H9 (cell line): ENCODE data around the gene C19orf81. TPM values are rescaled to one million over a fixed set of nuclear protein-coding genes. Genes with fewer than 3 reads are reported as not detected.

ENCODE experiments used
- DNase-seq: peaks from one replicate; pipeline ENCODE4 v3.0.0-alpha.2; 2017
- H2AFZ ChIP-seq: one replicate; pipeline ENCODE4 v1.6.1; 2013; ENCODE audit warnings: mild to moderate bottlenecking, low read length, control low read depth, moderate library complexity
- H2AK5ac ChIP-seq: 2 replicates; pipeline ENCODE4 v1.6.1; 2013; ENCODE audit warnings: low read length, control low read depth, mixed read lengths; ENCODE audit not compliant: insufficient read length
- H2BK120ac ChIP-seq: one replicate; pipeline ENCODE4 v1.6.1; 2013; ENCODE audit warnings: low read depth, mild to moderate bottlenecking, low read length, control low read depth, inconsistent platforms; ENCODE audit not compliant: poor library complexity, severe bottlenecking
- H2BK12ac ChIP-seq: 2 replicates; pipeline ENCODE4 v1.6.1; 2013; ENCODE audit warnings: low read length, control low read depth, mixed read lengths, low read depth; ENCODE audit not compliant: insufficient read length
- H2BK15ac ChIP-seq: 2 replicates; pipeline ENCODE4 v1.6.1; 2013; ENCODE audit warnings: low read depth, low read length, control low read depth
- H2BK20ac ChIP-seq: one replicate; pipeline ENCODE4 v1.6.1; 2013; ENCODE audit warnings: low read depth, mild to moderate bottlenecking, low read length, control low read depth, inconsistent platforms; ENCODE audit not compliant: poor library complexity, severe bottlenecking
- H2BK5ac ChIP-seq: 2 replicates; pipeline ENCODE4 v1.6.1; 2013; ENCODE audit warnings: low read length, control low read depth, mixed read lengths; ENCODE audit not compliant: insufficient read length
- H3K14ac ChIP-seq: 2 replicates; pipeline ENCODE4 v1.6.1; 2013; ENCODE audit warnings: low read length, control low read depth; ENCODE audit not compliant: insufficient read depth
- H3K18ac ChIP-seq: 2 replicates; pipeline ENCODE4 v1.6.1; 2013; ENCODE audit warnings: low read depth, mild to moderate bottlenecking, mixed read lengths, low read length, control low read depth; ENCODE audit not compliant: insufficient read length
- H3K23ac ChIP-seq: 2 replicates; pipeline ENCODE4 v1.6.1; 2013; ENCODE audit warnings: low read length, control low read depth, mixed read lengths, low read depth; ENCODE audit not compliant: insufficient read length
- H3K23me2 ChIP-seq: 2 replicates; pipeline ENCODE4 v1.6.1; 2013; ENCODE audit warnings: low read depth, mild to moderate bottlenecking, mixed read lengths, low read length, control low read depth; ENCODE audit not compliant: insufficient read length, poor library complexity, severe bottlenecking
- H3K27ac ChIP-seq: 2 replicates; pipeline ENCODE4 v1.5.1; 2013; ENCODE audit warnings: low read length, control low read depth, mixed read lengths, low read depth; ENCODE audit not compliant: insufficient read length
- H3K27me3 ChIP-seq: 2 replicates; pipeline ENCODE4 v1.6.1; 2013; ENCODE audit warnings: low read length, control low read depth, inconsistent platforms; ENCODE audit not compliant: insufficient read depth
- H3K4ac ChIP-seq: 2 replicates; pipeline ENCODE4 v1.6.1; 2013; ENCODE audit warnings: low read depth, mild to moderate bottlenecking, control low read depth, inconsistent platforms, low read length, moderate library complexity
- H3K4me1 ChIP-seq: 2 replicates; pipeline ENCODE4 v1.6.1; 2013; ENCODE audit warnings: low read length, control low read depth, inconsistent platforms; ENCODE audit not compliant: insufficient read depth
- H3K4me2 ChIP-seq: 2 replicates; pipeline ENCODE4 v1.6.1; 2013; ENCODE audit warnings: low read length, control low read depth, mixed read lengths; ENCODE audit not compliant: insufficient read length, insufficient read depth
- H3K56ac ChIP-seq: 2 replicates; pipeline ENCODE4 v1.6.1; 2013; ENCODE audit warnings: low read depth, mild to moderate bottlenecking, mixed read lengths, low read length, control low read depth; ENCODE audit not compliant: insufficient read length
- H3K79me1 ChIP-seq: 2 replicates; pipeline ENCODE4 v1.6.1; 2013; ENCODE audit warnings: low read depth, mild to moderate bottlenecking, moderate library complexity, low read length, control low read depth, inconsistent platforms; ENCODE audit not compliant: insufficient read depth, poor library complexity, severe bottlenecking
- H3K79me2 ChIP-seq: 2 replicates; pipeline ENCODE4 v1.6.1; 2013; ENCODE audit warnings: low read length, control low read depth, inconsistent platforms; ENCODE audit not compliant: insufficient read depth
- H3K9ac ChIP-seq: 2 replicates; pipeline ENCODE4 v1.6.1; 2013; ENCODE audit warnings: low read length, control low read depth, mixed read lengths; ENCODE audit not compliant: insufficient read length; ENCODE audit errors: extremely low read depth
- H3K9me3 ChIP-seq: one replicate; pipeline ENCODE4 v1.6.1; 2013; ENCODE audit warnings: low read depth, low read length, inconsistent platforms; ENCODE audit not compliant: control insufficient read depth
- H3T11ph ChIP-seq: one replicate; pipeline ENCODE4 v1.6.1; 2013; ENCODE audit warnings: mild to moderate bottlenecking, low read length, control low read depth, inconsistent platforms
- H4K20me1 ChIP-seq: one replicate; pipeline ENCODE4 v1.6.1; 2013; ENCODE audit not compliant: control insufficient read depth, insufficient read length, insufficient read depth
- H4K5ac ChIP-seq: 2 replicates; pipeline ENCODE4 v1.6.1; 2013; ENCODE audit warnings: low read depth, mild to moderate bottlenecking, mixed read lengths, low read length, control low read depth; ENCODE audit not compliant: insufficient read length
- H4K8ac ChIP-seq: replicated peaks from 2 replicates; pipeline ENCODE4 v1.6.1; 2013; ENCODE audit warnings: low read length, control low read depth, mixed read lengths, low read depth; ENCODE audit not compliant: insufficient read length
- H4K91ac ChIP-seq: 2 replicates; pipeline ENCODE4 v1.6.1; 2013; ENCODE audit warnings: low read depth, mild to moderate bottlenecking, moderate library complexity, mixed read lengths, low read length, control low read depth; ENCODE audit not compliant: insufficient read length
- H3K27ac Mint-ChIP-seq, 3 experiments: 2 replicates in 2 of 3; 3 replicates in 1 of 3; pipeline ENCODE4 v1.8.0; 2020 to 2021; ENCODE audit warnings: mixed read lengths in 3 of 3, mild to moderate bottlenecking in 1 of 3, moderate library complexity in 1 of 3
- H3K27me3 Mint-ChIP-seq: 2 replicates; pipeline ENCODE4 v1.8.0; 2021; ENCODE audit warnings: low read depth, mild to moderate bottlenecking, moderate library complexity, mixed read lengths
- H3K36me3 Mint-ChIP-seq, 3 experiments: 2 replicates in 2 of 3; 3 replicates in 1 of 3; pipeline ENCODE4 v1.8.0; 2020 to 2021; ENCODE audit warnings: low read depth in 3 of 3, mixed read lengths in 3 of 3; ENCODE audit not compliant: insufficient read depth in 1 of 3
- H3K4me1 Mint-ChIP-seq, 2 experiments: 2 replicates each; pipeline ENCODE4 v1.8.0; 2020; ENCODE audit warnings: mixed read lengths in 2 of 2
- H3K4me3 Mint-ChIP-seq, 2 experiments: 2 replicates in 1 of 2; 3 replicates in 1 of 2; pipeline ENCODE4 v1.8.0; 2020 to 2021; ENCODE audit warnings: mild to moderate bottlenecking in 2 of 2, mixed read lengths in 2 of 2, moderate library complexity in 1 of 2
- H3K9me3 Mint-ChIP-seq, 2 experiments: 2 replicates in 1 of 2; 3 replicates in 1 of 2; pipeline ENCODE4 v1.8.0; 2020; ENCODE audit warnings: mild to moderate bottlenecking in 2 of 2, mixed read lengths in 2 of 2, moderate library complexity in 1 of 2
- WGBS: extraction: QIAGEN DNeasy Blood & Tissue Kit; methylation state at CpG from one replicate; pipeline ENCODE4 v1.1.7; 2013; ENCODE audit warnings: missing lambda C conversion rate, low lambda C conversion rate, mixed read lengths; ENCODE audit not compliant: insufficient read length; ENCODE audit errors: extremely low coverage; 5-methylcytosine and 5-hydroxymethylcytosine counted together
- total RNA-seq: library from RNA; stranded (reverse); gene quantifications from 2 replicates; pipeline ENCODE4 v1.2.1, GENCODE V29; 2021
- TF ChIP-seq, protein P1 (sequence below): fragments of 200-600 bp; sonication (generic); conservative IDR thresholded peaks from 3 replicates; pipeline ENCODE4 v1.8.0; 2021; ENCODE audit warnings: antibody characterized with exemption, mild to moderate bottlenecking

C19orf81 gene
- total RNA-seq, 1 experiment from 2014 or later, result 11.0 TPM

DNA sequence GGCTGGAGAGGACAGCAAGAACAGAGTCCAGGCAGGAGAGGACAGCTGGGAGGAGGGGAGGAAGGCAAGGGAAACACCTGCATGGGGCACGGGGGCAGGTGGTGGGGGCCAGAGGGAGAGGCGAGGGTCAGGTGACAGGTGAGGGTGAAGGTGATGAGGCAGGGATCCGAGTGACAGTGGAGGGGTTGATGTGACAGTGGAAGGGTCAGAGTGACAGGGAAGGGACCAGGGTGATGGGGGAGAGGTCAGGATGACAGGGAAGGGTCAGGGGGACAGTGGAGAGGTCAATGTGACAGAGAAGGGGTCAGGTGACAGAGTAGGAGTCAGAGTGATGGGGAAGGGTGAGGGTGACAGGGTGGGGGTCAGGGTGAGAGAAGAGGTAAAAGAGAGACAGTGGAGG is 29.1 kb downstream of the C19orf81 start:
- Mint-ChIP-seq H3K4me1 (peaks cover 15 to 26% of the 10 kb centered on the region in 2 experiments), H3K36me3 (peaks cover 0 to 2% (median 0%) of the 10 kb centered on the region in 3 experiments; a peak in 1 of 7 replicates)

More for the DNA sequence above, 29.1 kb downstream of the C19orf81 start:
- no peak overlapping the region for H3K27ac ChIP-seq
- Mint-ChIP-seq H3K9me3 (peaks cover 3 to 15% of the 10 kb centered on the region in 2 experiments; a peak in 3 of 5 replicates), H3K27me3 (peaks cover 86% of the 10 kb centered on the region), H3K4me3 (peak overlapping the region in 1 of 2 experiments; percentile 48; a peak in 2 of 5 replicates), H3K27ac (no peak overlapping the region)
- H3K9me3 ChIP-seq, result no peaks in the 10 kb centered on the region
- H3K56ac ChIP-seq, result no peak overlapping the region
- no peak for DNase-seq
- no peak overlapping the region for H2AK5ac ChIP-seq
- H3K18ac ChIP-seq, result peak overlapping the region; percentile 17
- peaks cover 3% of the 10 kb centered on the region for H3K23me2 ChIP-seq
- H2BK12ac ChIP-seq, result no peak overlapping the region
- no peaks in the 10 kb centered on the region for H3K79me2 ChIP-seq
- no peak overlapping the region for H2BK120ac ChIP-seq
- no peak overlapping the region for H3K9ac ChIP-seq
- no peak overlapping the region for H4K8ac ChIP-seq
- H3K27me3 ChIP-seq, result peaks cover 11% of the 10 kb centered on the region
- no peaks in the 10 kb centered on the region for H4K20me1 ChIP-seq
- no peak overlapping the region for H3K14ac ChIP-seq
- no peak overlapping the region for H2AFZ ChIP-seq
- no peak overlapping the region for H3T11ph ChIP-seq
- no peak overlapping the region for H4K5ac ChIP-seq
- H3K79me1 ChIP-seq, result no peaks in the 10 kb centered on the region
- WGBS, result no CpG with 5 or more reads among the region's 3 CpGs
- no peak overlapping the region for H3K23ac ChIP-seq
- H2BK15ac ChIP-seq, result no peak overlapping the region
- H2BK20ac ChIP-seq, result no peak overlapping the region
- no peak overlapping the region for H3K4ac ChIP-seq
- H4K91ac ChIP-seq, result no peak overlapping the region
- TF ChIP-seq, protein P1, sequence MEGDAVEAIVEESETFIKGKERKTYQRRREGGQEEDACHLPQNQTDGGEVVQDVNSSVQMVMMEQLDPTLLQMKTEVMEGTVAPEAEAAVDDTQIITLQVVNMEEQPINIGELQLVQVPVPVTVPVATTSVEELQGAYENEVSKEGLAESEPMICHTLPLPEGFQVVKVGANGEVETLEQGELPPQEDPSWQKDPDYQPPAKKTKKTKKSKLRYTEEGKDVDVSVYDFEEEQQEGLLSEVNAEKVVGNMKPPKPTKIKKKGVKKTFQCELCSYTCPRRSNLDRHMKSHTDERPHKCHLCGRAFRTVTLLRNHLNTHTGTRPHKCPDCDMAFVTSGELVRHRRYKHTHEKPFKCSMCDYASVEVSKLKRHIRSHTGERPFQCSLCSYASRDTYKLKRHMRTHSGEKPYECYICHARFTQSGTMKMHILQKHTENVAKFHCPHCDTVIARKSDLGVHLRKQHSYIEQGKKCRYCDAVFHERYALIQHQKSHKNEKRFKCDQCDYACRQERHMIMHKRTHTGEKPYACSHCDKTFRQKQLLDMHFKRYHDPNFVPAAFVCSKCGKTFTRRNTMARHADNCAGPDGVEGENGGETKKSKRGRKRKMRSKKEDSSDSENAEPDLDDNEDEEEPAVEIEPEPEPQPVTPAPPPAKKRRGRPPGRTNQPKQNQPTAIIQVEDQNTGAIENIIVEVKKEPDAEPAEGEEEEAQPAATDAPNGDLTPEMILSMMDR, result no peak
- no peak overlapping the region for H2BK5ac ChIP-seq
- peaks cover 14% of the 10 kb centered on the region; the same call in 1 of the 2 replicates for H3K4me1 ChIP-seq
- H3K4me2 ChIP-seq, result peak overlapping the region; percentile 34
